Fibroblast of lung (primary cell): ENCODE measurements around the gene DZIP1. TPM values are rescaled to one million over a fixed set of nuclear protein-coding genes. Genes with fewer than 3 reads are reported as not detected.

Experiments
- DNase-seq, 2 donors: peaks; one replicate each; pipeline versions ENCODE4 v3.0.0 to v3.0.0-alpha.2; 2010; ENCODE audit warnings: low read depth in 2 of 2
- H2AFZ ChIP-seq: 2 replicates; pipeline ENCODE4 v1.5.1; 2012; ENCODE audit warnings: low read length, control low read depth, inconsistent platforms
- H3K27ac ChIP-seq: 2 replicates; pipeline ENCODE4 v1.5.1; 2011; ENCODE audit warnings: low read length, control low read depth; ENCODE audit not compliant: insufficient read depth
- H3K27me3 ChIP-seq: 2 replicates; pipeline ENCODE4 v1.5.1; 2011; ENCODE audit warnings: mild to moderate bottlenecking, low read length; ENCODE audit not compliant: control insufficient read depth, insufficient read depth
- H3K36me3 ChIP-seq: 2 replicates; pipeline ENCODE4 v1.5.1; 2011; ENCODE audit warnings: low read length; ENCODE audit not compliant: control insufficient read depth, insufficient read depth
- H3K4me1 ChIP-seq: 2 replicates; pipeline ENCODE4 v1.5.1; 2011; ENCODE audit warnings: low read length; ENCODE audit not compliant: control insufficient read depth, insufficient read depth; ENCODE audit errors: extremely low read depth
- H3K4me2 ChIP-seq: 2 replicates; pipeline ENCODE4 v1.5.1; 2011; ENCODE audit warnings: low read length, control low read depth; ENCODE audit not compliant: insufficient read depth; ENCODE audit errors: extremely low read depth
- H3K4me3 ChIP-seq, 4 experiments: fragments of 200-600 bp in 1 of 4; sonication (generic) in 1 of 4; replicated peaks in 1 of 4; 2 replicates each; pipeline ENCODE4 v1.5.1; 2011 to 2016; ENCODE audit warnings: low read length in 4 of 4, low read depth in 3 of 4, mild to moderate bottlenecking in 3 of 4, control low read depth in 2 of 4, inconsistent platforms in 1 of 4, mixed read lengths in 1 of 4; ENCODE audit not compliant: insufficient read depth in 1 of 4; ENCODE audit errors: control extremely low read depth in 1 of 4
- H3K79me2 ChIP-seq: 2 replicates; pipeline ENCODE4 v1.5.1; 2012; ENCODE audit warnings: mild to moderate bottlenecking, low read length, inconsistent platforms; ENCODE audit not compliant: control insufficient read depth, insufficient read depth
- H3K9ac ChIP-seq: 2 replicates; pipeline ENCODE4 v1.5.1; 2011; ENCODE audit warnings: mild to moderate bottlenecking, low read length, control low read depth; ENCODE audit not compliant: insufficient read depth
- H3K9me3 ChIP-seq: 2 replicates; pipeline ENCODE4 v1.5.1; 2012; ENCODE audit warnings: low read depth, low read length; ENCODE audit not compliant: control insufficient read depth, insufficient read depth
- H4K20me1 ChIP-seq: 2 replicates; pipeline ENCODE4 v1.5.1; 2011; ENCODE audit warnings: low read length; ENCODE audit not compliant: control insufficient read depth, insufficient read depth; ENCODE audit errors: extremely low read depth
- EZH2 ChIP-seq: IDR thresholded peaks from 2 replicates; pipeline ENCODE4 v1.5.1; 2012; ENCODE audit warnings: low read length, control low read depth, mild to moderate bottlenecking; ENCODE audit errors: missing control alignments
- polyA plus RNA-seq, 2 donors: library from polyadenylated mRNA; depleted of rRNA in 1 of 2; stranded (reverse) in 1 of 2; unstranded in 1 of 2; fragments of >200 nt; gene quantifications; 2 replicates each; pipeline ENCODE4 v1.2.1, GENCODE V29; 2011 to 2012; ENCODE audit warnings: missing spikeins in 1 of 2
- total RNA-seq: library from RNA; depleted of rRNA; stranded (reverse); fragments of >200 nt; gene quantifications from 2 replicates; pipeline ENCODE4 v1.2.1, GENCODE V29; 2014
- TF ChIP-seq, protein P1 (sequence below), 2 donors: IDR thresholded peaks in 1 of 2; conservative IDR thresholded peaks in 1 of 2; 1 replicate in 1 of 2; 2 replicates in 1 of 2; pipeline ENCODE4 v1.5.1; 2011 to 2012; ENCODE audit warnings: low read length in 2 of 2, control low read depth in 1 of 2, inconsistent platforms in 1 of 2, low read depth in 1 of 2, mild to moderate bottlenecking in 1 of 2

The DZIP1 gene
- total and polyA plus RNA-seq, 2 donors (not counting 1 experiment from before 2014, with no cell fraction given): 24.0 to 37.3 TPM

DNA sequence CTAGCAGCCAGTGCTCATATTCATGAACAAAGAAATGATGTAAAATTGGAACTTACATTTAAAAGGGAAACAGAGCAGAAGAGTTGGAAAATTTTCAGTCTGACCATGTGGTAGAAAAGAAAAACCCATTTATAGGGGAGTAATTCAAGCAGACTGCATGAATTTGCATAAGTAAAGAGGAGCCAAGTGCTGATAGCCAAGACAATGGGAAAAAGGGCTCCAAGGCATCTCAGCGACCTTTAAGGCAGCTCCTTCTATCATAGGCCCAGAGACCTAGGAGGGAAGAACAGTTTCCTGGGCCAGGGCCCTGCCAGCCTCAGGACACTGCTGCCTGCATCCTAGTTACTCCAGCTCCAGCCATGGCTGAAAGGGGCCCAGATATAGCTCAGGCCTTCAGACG is 39.9 kb upstream of the DZIP1 start:
- Histone ChIP-seq H3K9me3 (no peaks in the 10 kb centered on the region), H3K4me2 (no peak overlapping the region), H3K36me3 (no peaks in the 10 kb centered on the region), H2AFZ (no peak overlapping the region), H3K27me3 (no peaks in the 10 kb centered on the region), H3K9ac (no peak overlapping the region), H3K79me2 (peaks cover 79% of the 10 kb centered on the region), H3K27ac (no peak overlapping the region), H4K20me1 (peaks cover 3% of the 10 kb centered on the region), H3K4me1 (no peaks in the 10 kb centered on the region), H3K4me3 (no peak overlapping the region)
- DNase-seq: no peak
- TF ChIP-seq, protein P1, sequence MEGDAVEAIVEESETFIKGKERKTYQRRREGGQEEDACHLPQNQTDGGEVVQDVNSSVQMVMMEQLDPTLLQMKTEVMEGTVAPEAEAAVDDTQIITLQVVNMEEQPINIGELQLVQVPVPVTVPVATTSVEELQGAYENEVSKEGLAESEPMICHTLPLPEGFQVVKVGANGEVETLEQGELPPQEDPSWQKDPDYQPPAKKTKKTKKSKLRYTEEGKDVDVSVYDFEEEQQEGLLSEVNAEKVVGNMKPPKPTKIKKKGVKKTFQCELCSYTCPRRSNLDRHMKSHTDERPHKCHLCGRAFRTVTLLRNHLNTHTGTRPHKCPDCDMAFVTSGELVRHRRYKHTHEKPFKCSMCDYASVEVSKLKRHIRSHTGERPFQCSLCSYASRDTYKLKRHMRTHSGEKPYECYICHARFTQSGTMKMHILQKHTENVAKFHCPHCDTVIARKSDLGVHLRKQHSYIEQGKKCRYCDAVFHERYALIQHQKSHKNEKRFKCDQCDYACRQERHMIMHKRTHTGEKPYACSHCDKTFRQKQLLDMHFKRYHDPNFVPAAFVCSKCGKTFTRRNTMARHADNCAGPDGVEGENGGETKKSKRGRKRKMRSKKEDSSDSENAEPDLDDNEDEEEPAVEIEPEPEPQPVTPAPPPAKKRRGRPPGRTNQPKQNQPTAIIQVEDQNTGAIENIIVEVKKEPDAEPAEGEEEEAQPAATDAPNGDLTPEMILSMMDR (conservative IDR thresholded peaks at IDR 0.05 in 1 of 2, IDR thresholded peaks at IDR 0.05 in 1 of 2; ENCODE audit: low read depth in 1 of 2, low read length in 2 of 2): no peak
- TF ChIP-seq EZH2: no peak

DNA sequence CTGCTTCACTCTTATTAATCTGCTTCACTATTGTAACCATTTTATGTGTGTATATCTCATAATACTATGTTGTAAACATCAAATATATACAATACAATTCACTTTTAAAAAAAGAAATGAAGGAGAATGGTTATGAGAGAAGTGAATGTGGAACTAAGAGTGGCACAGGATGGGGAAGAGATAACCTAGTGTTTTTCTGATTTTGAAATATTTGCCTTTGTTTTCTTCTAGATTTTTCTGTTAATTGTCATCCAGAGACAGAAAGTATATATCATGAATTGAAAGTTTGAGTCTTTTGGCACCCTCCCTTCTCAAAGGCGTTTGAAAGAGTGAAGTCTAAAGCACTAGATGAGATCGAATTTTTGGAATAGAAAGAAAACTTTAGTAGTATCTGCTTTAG is 35.2 kb upstream of the DZIP1 start:
- Histone ChIP-seq H2AFZ (no peak overlapping the region), H3K36me3 (no peaks in the 10 kb centered on the region), H3K9ac (no peak overlapping the region), H3K4me1 (peaks cover 2% of the 10 kb centered on the region), H3K27ac (no peak overlapping the region), H3K4me3 (peak overlapping the region in 1 of 4 experiments; percentile 86), H3K9me3 (no peaks in the 10 kb centered on the region), H3K27me3 (no peaks in the 10 kb centered on the region), H4K20me1 (no peaks in the 10 kb centered on the region), H3K4me2 (peak overlapping the region; percentile 80), H3K79me2 (peaks cover 61% of the 10 kb centered on the region)
- TF ChIP-seq EZH2: no peak
- TF ChIP-seq, protein P1 (conservative IDR thresholded peaks at IDR 0.05 in 1 of 2, IDR thresholded peaks at IDR 0.05 in 1 of 2; ENCODE audit: low read depth in 1 of 2, low read length in 2 of 2): no peak
- no peak for DNase-seq

DNA sequence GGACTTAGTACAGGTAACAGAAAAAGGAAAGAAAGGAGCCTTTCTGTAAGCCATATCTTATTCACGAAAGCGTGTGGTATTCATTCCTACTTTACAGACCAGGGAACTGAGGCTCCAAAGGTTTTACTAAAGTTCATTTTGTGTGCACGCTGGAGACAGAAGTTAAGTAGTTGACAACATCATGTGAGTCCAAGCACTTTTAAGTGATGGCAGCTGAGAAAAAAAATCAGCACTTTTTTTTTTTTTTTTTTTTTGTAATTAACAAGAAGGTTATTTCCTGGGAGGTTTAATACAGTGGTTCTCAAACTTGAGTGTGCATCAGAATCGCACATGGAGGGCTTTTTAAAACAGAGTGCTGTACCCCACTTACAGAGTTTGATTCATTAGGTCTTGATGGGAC is 34.5 kb upstream of the DZIP1 start:
- no peak overlapping the region for H3K27ac ChIP-seq
- H3K36me3 ChIP-seq: no peaks in the 10 kb centered on the region
- H3K9me3 ChIP-seq: no peaks in the 10 kb centered on the region
- peaks cover 55% of the 10 kb centered on the region for H3K79me2 ChIP-seq
- DNase-seq: no peak
- TF ChIP-seq, protein P1 (conservative IDR thresholded peaks at IDR 0.05 in 1 of 2, IDR thresholded peaks at IDR 0.05 in 1 of 2; ENCODE audit: low read depth in 1 of 2, low read length in 2 of 2): no peak
- TF ChIP-seq EZH2: no peak
- H2AFZ ChIP-seq: no peak overlapping the region
- peak overlapping the region; percentile 80 for H3K4me2 ChIP-seq
- no peaks in the 10 kb centered on the region for H3K27me3 ChIP-seq
- peaks cover 2% of the 10 kb centered on the region for H3K4me1 ChIP-seq
- H3K4me3 ChIP-seq: peak overlapping the region; percentile 24 to 97 (median 84)
- H3K9ac ChIP-seq: no peak overlapping the region
- no peaks in the 10 kb centered on the region for H4K20me1 ChIP-seq
